IMR-90 (cell line): ENCODE results near the gene MARF1. TPM values are rescaled to one million over a fixed set of nuclear protein-coding genes. Genes with fewer than 3 reads are reported as not detected.

Source experiments
- ATAC-seq: fragments of 200-7000 bp; cut with Tn5 transposase; 2 replicates; pipeline ENCODE4 v1.9.1; 2020; ENCODE audit warnings: low read depth, mild to moderate bottlenecking, moderate library complexity
- BruUV-seq: library from RNA; stranded (reverse); fragments of 400-500 nt; replicated peaks from 2 replicates; lab custom pipeline; 2021; lab: Mats Ljungman, UMichigan
- CTCF ChIA-PET: fragments of 300-600 bp; formaldehyde crosslinking; extraction: SDS; loops from one replicate; lab custom pipeline; 2021; ENCODE audit warnings: antibody characterized with exemption; lab: Yijun Ruan, JAX
- POLR2A ChIA-PET: fragments of 300-600 bp; sonication (Branson Sonifier 250); formaldehyde crosslinking; loops from one replicate; lab custom pipeline; 2022; ENCODE audit warnings: antibody characterized with exemption; ENCODE audit not compliant: unreplicated experiment; lab: Charles Lee
- DNase-seq: peaks from one replicate; pipeline ENCODE4 v3.0.0; 2013
- H2AFZ ChIP-seq: replicated peaks from 2 replicates; pipeline ENCODE3; 2013; ENCODE audit warnings: low read length, mild to moderate bottlenecking; ENCODE audit not compliant: poor library complexity
- H2AK5ac ChIP-seq: 2 replicates; pipeline ENCODE4 v1.6.1; 2013; ENCODE audit warnings: low read depth, low read length, inconsistent platforms
- H2AK9ac ChIP-seq: replicated peaks from 2 replicates; pipeline ENCODE3; 2013; ENCODE audit warnings: mild to moderate bottlenecking, low read depth, low read length, moderate library complexity; ENCODE audit not compliant: poor library complexity
- H2BK120ac ChIP-seq: 2 replicates; pipeline ENCODE4 v1.6.1; 2013; ENCODE audit warnings: low read depth, low read length, inconsistent platforms
- H2BK15ac ChIP-seq: 3 replicates; pipeline ENCODE4 v1.6.1; 2013; ENCODE audit warnings: low read depth, low read length, inconsistent platforms
- H2BK20ac ChIP-seq: 2 replicates; pipeline ENCODE4 v1.6.1; 2013; ENCODE audit warnings: low read depth, mild to moderate bottlenecking, inconsistent platforms, low read length, moderate library complexity
- H2BK5ac ChIP-seq: 2 replicates; pipeline ENCODE4 v1.6.1; 2013; ENCODE audit warnings: mild to moderate bottlenecking, low read depth, low read length, inconsistent platforms; ENCODE audit not compliant: poor library complexity, severe bottlenecking
- H3K14ac ChIP-seq: replicated peaks from 2 replicates; pipeline ENCODE4 v1.6.1; 2013; ENCODE audit warnings: low read depth, low read length, inconsistent platforms
- H3K18ac ChIP-seq: 2 replicates; pipeline ENCODE4 v1.6.1; 2013; ENCODE audit warnings: low read depth, low read length, control low read depth
- H3K23ac ChIP-seq: 2 replicates; pipeline ENCODE4 v1.6.1; 2013; ENCODE audit warnings: low read depth, low read length, inconsistent platforms
- H3K27ac ChIP-seq: 2 replicates; pipeline ENCODE4 v1.5.1; 2013; ENCODE audit warnings: mild to moderate bottlenecking, control low read depth, low read length; ENCODE audit not compliant: insufficient read depth
- H3K27me3 ChIP-seq: 2 replicates; pipeline ENCODE4 v1.6.1; 2013; ENCODE audit warnings: low read length; ENCODE audit not compliant: control insufficient read depth, insufficient read depth
- H3K36me3 ChIP-seq: 2 replicates; pipeline ENCODE4 v1.6.1; 2013; ENCODE audit warnings: low read length, mixed read lengths; ENCODE audit not compliant: control insufficient read depth, insufficient read depth
- H3K4ac ChIP-seq: 2 replicates; pipeline ENCODE4 v1.6.1; 2013; ENCODE audit warnings: low read depth, low read length, inconsistent platforms
- H3K4me1 ChIP-seq: 2 replicates; pipeline ENCODE4 v1.6.1; 2013; ENCODE audit warnings: low read length, mixed read lengths; ENCODE audit not compliant: control insufficient read depth, insufficient read depth
- H3K4me2 ChIP-seq: 2 replicates; pipeline ENCODE4 v1.6.1; 2013; ENCODE audit warnings: low read depth, mild to moderate bottlenecking, control low read depth, low read length, moderate library complexity
- H3K4me3 ChIP-seq: 2 replicates; pipeline ENCODE4 v1.5.1; 2013; ENCODE audit warnings: low read depth, mild to moderate bottlenecking, control low read depth, low read length, moderate library complexity; ENCODE audit not compliant: insufficient read depth
- H3K56ac ChIP-seq: 2 replicates; pipeline ENCODE4 v1.6.1; 2013; ENCODE audit warnings: low read length, inconsistent platforms; ENCODE audit not compliant: insufficient read depth; ENCODE audit errors: extremely low read depth
- H3K79me1 ChIP-seq, 2 experiments: 2 replicates each; pipeline ENCODE4 v1.6.1; 2013; ENCODE audit warnings: low read length in 2 of 2, inconsistent platforms in 1 of 2, low read depth in 1 of 2
- H3K9ac ChIP-seq: 2 replicates; pipeline ENCODE4 v1.6.1; 2013; ENCODE audit warnings: low read depth, low read length, control low read depth
- H3K9me1 ChIP-seq: 2 replicates; pipeline ENCODE4 v1.6.1; 2013; ENCODE audit warnings: low read length, inconsistent platforms; ENCODE audit not compliant: insufficient read depth
- H3K9me3 ChIP-seq: 2 replicates; pipeline ENCODE4 v1.6.1; 2013; ENCODE audit warnings: low read length; ENCODE audit not compliant: control insufficient read depth, insufficient read depth
- H4K20me1 ChIP-seq: 2 replicates; pipeline ENCODE4 v1.6.1; 2013; ENCODE audit warnings: low read length, inconsistent platforms; ENCODE audit not compliant: insufficient read depth
- H4K5ac ChIP-seq: 2 replicates; pipeline ENCODE4 v1.6.1; 2013; ENCODE audit warnings: mild to moderate bottlenecking, low read depth, low read length, control low read depth
- H4K8ac ChIP-seq, 2 experiments: 2 replicates each; pipeline ENCODE4 v1.6.1; 2013; ENCODE audit warnings: low read depth in 2 of 2, low read length in 2 of 2, control low read depth in 1 of 2, inconsistent platforms in 1 of 2
- H4K91ac ChIP-seq: 2 replicates; pipeline ENCODE4 v1.6.1; 2013; ENCODE audit warnings: low read depth, low read length, inconsistent platforms; ENCODE audit not compliant: insufficient read depth
- BHLHE40 ChIP-seq: fragments of 150-350 bp; IDR thresholded peaks from 2 replicates; pipeline ENCODE4 v1.6.1; 2016; ENCODE audit warnings: mild to moderate bottlenecking, low read depth, low read length
- CEBPB ChIP-seq: IDR thresholded peaks from 2 replicates; pipeline ENCODE4 v1.6.1; 2012; ENCODE audit warnings: low read depth, low read length, improper control_type of control experiment
- CHD1 ChIP-seq: IDR thresholded peaks from 2 replicates; pipeline ENCODE4 v1.6.1; 2012; ENCODE audit warnings: low read depth, low read length, improper control_type of control experiment
- CTCF ChIP-seq: conservative IDR thresholded peaks from 2 replicates; pipeline ENCODE4 v1.5.1; 2012; ENCODE audit warnings: mild to moderate bottlenecking, low read depth, low read length, improper control_type of control experiment
- ELK1 ChIP-seq: fragments of 150-350 bp; IDR thresholded peaks from 2 replicates; pipeline ENCODE4 v1.6.1; 2016; ENCODE audit warnings: low read depth, mild to moderate bottlenecking, low read length, moderate library complexity, borderline replicate concordance
- FOS ChIP-seq: fragments of 150-350 bp; IDR thresholded peaks from 2 replicates; pipeline ENCODE4 v1.6.1; 2016; ENCODE audit warnings: low read depth, low read length
- MAFK ChIP-seq: IDR thresholded peaks from 2 replicates; pipeline ENCODE4 v1.6.1; 2012; ENCODE audit warnings: low read depth, low read length, improper control_type of control experiment
- MAZ ChIP-seq: IDR thresholded peaks from 2 replicates; pipeline ENCODE4 v1.6.1; 2012; ENCODE audit warnings: low read depth, mild to moderate bottlenecking, low read length, improper control_type of control experiment, moderate library complexity, borderline replicate concordance
- MXI1 ChIP-seq: IDR thresholded peaks from 2 replicates; pipeline ENCODE4 v1.6.1; 2012; ENCODE audit warnings: low read depth, mild to moderate bottlenecking, low read length, moderate library complexity, borderline replicate concordance
- NFE2L2 ChIP-seq: fragments of 150-350 bp; IDR thresholded peaks from 2 replicates; pipeline ENCODE4 v1.6.1; 2016; ENCODE audit warnings: low read depth, mild to moderate bottlenecking, low read length
- POLR2A ChIP-seq: IDR thresholded peaks from 2 replicates; pipeline ENCODE4 v1.6.1; 2012; ENCODE audit warnings: mild to moderate bottlenecking, low read depth, low read length
- RAD21 ChIP-seq: IDR thresholded peaks from 2 replicates; pipeline ENCODE4 v1.6.1; 2012; ENCODE audit warnings: low read length, improper control_type of control experiment
- RCOR1 ChIP-seq: IDR thresholded peaks from 2 replicates; pipeline ENCODE4 v1.6.1; 2012; ENCODE audit warnings: mild to moderate bottlenecking, low read length, improper control_type of control experiment; ENCODE audit not compliant: insufficient replicate concordance
- RFX5 ChIP-seq: IDR thresholded peaks from 2 replicates; pipeline ENCODE4 v1.8.0; 2012; ENCODE audit warnings: low read depth, mild to moderate bottlenecking, low read length, moderate library complexity
- SMC3 ChIP-seq: fragments of 150-350 bp; IDR thresholded peaks from 2 replicates; pipeline ENCODE4 v1.6.1; 2016; ENCODE audit warnings: low read depth, mild to moderate bottlenecking, antibody characterized with exemption, low read length, moderate library complexity
- USF2 ChIP-seq: fragments of 150-350 bp; IDR thresholded peaks from 2 replicates; pipeline ENCODE4 v1.6.1; 2017; ENCODE audit warnings: mild to moderate bottlenecking, antibody characterized with exemption, low read length, low read depth
- WGBS, 2 experiments: methylation state at CpG; one replicate each; pipeline versions ENCODE4 v1.1.5 to v1.1.7; 2013; ENCODE audit warnings: missing lambda C conversion rate in 2 of 2; ENCODE audit not compliant: insufficient read length in 1 of 2; ENCODE audit errors: extremely low coverage in 2 of 2; 5-methylcytosine and 5-hydroxymethylcytosine counted together
- dilution Hi-C: fragments of 300-500 bp; cut with HindIII; formaldehyde crosslinking; loops from one replicate; pipeline ENCODE4 v1.14.3; 2018; ENCODE audit warnings: low sequenced_read_pairs; ENCODE audit not compliant: unreplicated experiment
- in situ Hi-C: fragments of 300-500 bp; cut with MboI; formaldehyde crosslinking; loops from 3 replicates; pipeline ENCODE4 v1.14.3; 2019; ENCODE audit warnings: low sequenced_read_pairs, inconsistent platforms, mixed read lengths
- intact Hi-C: fragments of 100-400 bp; cut with micrococcal nuclease; formaldehyde crosslinking; loops from 2 replicates; pipeline ENCODE4 v1.10.0; 2022
- polyA plus RNA-seq, 3 experiments: library from polyadenylated mRNA; depleted of rRNA; stranded (reverse); fragments of >200 nt; gene quantifications; 2 replicates each; pipeline ENCODE4 v1.2.3, GENCODE V29; 2012; ENCODE audit warnings: low replicate concordance in 1 of 3
- total RNA-seq: library from RNA; depleted of rRNA; stranded (reverse); fragments of >200 nt; gene quantifications from 2 replicates; pipeline ENCODE4 v1.2.3, GENCODE V29; 2012

The MARF1 gene
- total and polyA plus RNA-seq, 2 of the 4 experiments (the other 2 are of a cell fraction), result 9.0 to 12.9 TPM

DNA sequence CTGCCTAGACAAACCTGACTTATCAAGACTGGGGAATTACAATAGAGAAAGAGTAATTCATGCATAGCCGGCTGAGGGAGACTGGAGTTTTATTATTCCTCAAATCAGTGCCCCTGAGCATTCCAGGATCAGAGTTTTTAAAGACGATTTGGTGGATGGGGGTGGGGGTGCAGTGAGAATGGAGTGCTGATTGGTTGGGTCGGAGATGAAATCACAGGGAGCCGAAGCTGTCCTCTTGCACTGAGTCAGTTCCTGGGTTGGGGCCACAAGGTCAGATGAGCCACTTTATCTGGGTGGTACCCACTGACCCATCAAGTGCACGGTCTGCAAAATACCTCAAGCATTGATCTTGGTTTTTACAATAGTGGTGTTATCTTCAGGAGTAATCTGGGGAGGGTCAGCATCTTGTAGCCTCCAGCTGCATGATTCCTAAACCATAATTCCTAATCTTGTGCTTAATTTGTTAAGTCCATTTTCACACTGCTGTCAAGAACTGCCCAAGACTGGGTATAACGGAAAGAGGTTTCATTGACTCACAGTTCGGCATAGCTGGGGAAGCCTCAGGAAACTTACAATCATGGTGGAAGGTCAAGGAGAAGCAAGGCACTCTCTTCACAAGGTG is 69.6 kb downstream of the MARF1 start:
- Histone ChIP-seq H3K9me1 (peaks cover 7% of the 10 kb centered on the region), H3K14ac (no peak overlapping the region), H3K36me3 (peaks cover 15% of the 10 kb centered on the region), H2AK9ac (no peak overlapping the region), H3K27ac (no peak overlapping the region), H3K18ac (no peak overlapping the region), H4K91ac (no peak overlapping the region), H3K9ac (no peak overlapping the region), H3K4me2 (no peak overlapping the region), H3K23ac (no peak overlapping the region), H3K4me1 (peaks cover 12% of the 10 kb centered on the region), H3K4ac (no peak overlapping the region), H3K56ac (no peak overlapping the region), H2AK5ac (no peak overlapping the region), H4K5ac (no peak overlapping the region; the same call in 1 of the 2 replicates), H3K79me1 (peaks cover 0 to 8% of the 10 kb centered on the region in 2 experiments; a peak in 3 of 4 replicates), H2BK5ac (no peak overlapping the region), H2BK20ac (no peak overlapping the region), H2BK15ac (no peak overlapping the region), H2BK120ac (no peak overlapping the region), H4K8ac (no peak overlapping the region), H2AFZ (no peak overlapping the region), H3K27me3 (no peaks in the 10 kb centered on the region), H3K9me3 (no peaks in the 10 kb centered on the region), H3K4me3 (no peak overlapping the region), H4K20me1 (no peaks in the 10 kb centered on the region)
- dilution Hi-C loops (no loop called here), intact Hi-C loops (no loop called here), in situ Hi-C loops (no loop called here)
- no peak for TF ChIP-seq MAFK
- no peak for TF ChIP-seq CTCF
- no peak for TF ChIP-seq NFE2L2
- TF ChIP-seq FOS, result no peak
- TF ChIP-seq RAD21, result no peak
- TF ChIP-seq POLR2A, result no peak
- no peak for TF ChIP-seq MXI1
- no peak for TF ChIP-seq USF2
- no peak for TF ChIP-seq CHD1
- no peak for TF ChIP-seq MAZ
- no peak for TF ChIP-seq RFX5
- no peak for TF ChIP-seq SMC3
- no peak for TF ChIP-seq ELK1
- no peak for TF ChIP-seq BHLHE40
- no peak for TF ChIP-seq CEBPB
- no peak for TF ChIP-seq RCOR1
- ATAC-seq (no peak), DNase-seq (no peak)
- no TSS peak for BruUV-seq
- ChIA-PET CTCF (no interaction called here), POLR2A (no interaction called here)
- WGBS, 2 experiments, result no CpG with 5 or more reads among the region's 7 CpGs
